ENCODE results near the gene WWTR1. TPM values are rescaled to one million over a fixed set of nuclear protein-coding genes. Genes with fewer than 3 reads are reported as not detected.

WWTR1 gene
- total RNA-seq, 2 experiments from 2014 or later: 0.40 to 0.63 TPM

GRCh38 chr3:149635396-149635795 lies 22.4 kb downstream of the WWTR1 start:
- ChIA-PET POLR2A (no interaction called here), CTCF (no interaction called here)
- no peak for TF ChIP-seq CTCF (IDR thresholded peaks at IDR 0.05)
- DNase-seq: no peak
- H3K4me3 Mint-ChIP-seq: no peak overlapping the region
- intact Hi-C loops (cut with micrococcal nuclease): no loop called here
- no peaks in the 10 kb centered on the region for H3K36me3 Mint-ChIP-seq (ENCODE audit: low read depth)
- H3K4me1 Mint-ChIP-seq (ENCODE audit: low read depth): no peaks in the 10 kb centered on the region
- no peak overlapping the region for H3K27ac Mint-ChIP-seq
- ATAC-seq: no peak
- peaks cover 22% of the 10 kb centered on the region for H3K27me3 Mint-ChIP-seq
- no peaks in the 10 kb centered on the region for H3K9me3 Mint-ChIP-seq

- ChIA-PET CTCF (no interaction called here), POLR2A (interaction anchor here (0.5 kb wide), 1 partner anchor 31 kb away, joined by 4 read pairs; no protein-coding TSS in a partner anchor)
- no peaks in the 10 kb centered on the region for H3K9me3 Mint-ChIP-seq
- intact Hi-C loops (cut with micrococcal nuclease): no loop called here
- H3K4me1 Mint-ChIP-seq (ENCODE audit: low read depth): no peaks in the 10 kb centered on the region
- no peak overlapping the region for H3K27ac Mint-ChIP-seq
- H3K4me3 Mint-ChIP-seq: no peak overlapping the region
- TF ChIP-seq CTCF (IDR thresholded peaks at IDR 0.05): no peak
- peaks cover 24% of the 10 kb centered on the region for H3K27me3 Mint-ChIP-seq
- DNase-seq (no peak), ATAC-seq (no peak)
- H3K36me3 Mint-ChIP-seq (ENCODE audit: low read depth): no peaks in the 10 kb centered on the region
These were observed 23.3 kb downstream of the WWTR1 start for GRCh38 chr3:149634573-149634972.

- ChIA-PET POLR2A (no interaction called here), CTCF (no interaction called here)
- no peaks in the 10 kb centered on the region for H3K9me3 Mint-ChIP-seq
- no peak for DNase-seq
- TF ChIP-seq CTCF (IDR thresholded peaks at IDR 0.05): no peak
- ATAC-seq: no peak
- no peaks in the 10 kb centered on the region for H3K4me1 Mint-ChIP-seq (ENCODE audit: low read depth)
- H3K27me3 Mint-ChIP-seq: peaks cover 24% of the 10 kb centered on the region
- intact Hi-C loops (cut with micrococcal nuclease): no loop called here
- no peak overlapping the region for H3K27ac Mint-ChIP-seq
- H3K36me3 Mint-ChIP-seq (ENCODE audit: low read depth): no peaks in the 10 kb centered on the region
- no peak overlapping the region for H3K4me3 Mint-ChIP-seq
These were observed 23.8 kb downstream of the WWTR1 start for GRCh38 chr3:149634072-149634471.

- Mint-ChIP-seq H3K36me3 (ENCODE audit: low read depth) (no peaks in the 10 kb centered on the region), H3K4me3 (no peak overlapping the region), H3K4me1 (ENCODE audit: low read depth) (no peaks in the 10 kb centered on the region), H3K9me3 (no peaks in the 10 kb centered on the region), H3K27ac (no peak overlapping the region), H3K27me3 (peaks cover 22% of the 10 kb centered on the region)
- DNase-seq (no peak), ATAC-seq (no peak)
- ChIA-PET CTCF (no interaction called here), POLR2A (no interaction called here)
- intact Hi-C loops (cut with micrococcal nuclease): no loop called here
- TF ChIP-seq CTCF (IDR thresholded peaks at IDR 0.05): no peak
These were observed 25.6 kb downstream of the WWTR1 start for GRCh38 chr3:149632225-149632624.

GRCh38 chr3:149630806-149631205 lies 27.0 kb downstream of the WWTR1 start:
- ATAC-seq: no peak
- ChIA-PET POLR2A (interaction anchor here (0.7 kb wide), 1 partner anchor 140 kb away, joined by 3 read pairs; no protein-coding TSS in a partner anchor), CTCF (interaction anchor here (1.0 to 2.3 kb wide), 2 partner anchors 12 to 62 kb away, joined by 3 to 7 read pairs; no protein-coding TSS in a partner anchor)
- no peak for TF ChIP-seq CTCF (IDR thresholded peaks at IDR 0.05)
- intact Hi-C loops (cut with micrococcal nuclease): no loop called here
- no peak for DNase-seq
- Mint-ChIP-seq H3K27me3 (peaks cover 23% of the 10 kb centered on the region), H3K9me3 (no peaks in the 10 kb centered on the region), H3K4me3 (no peak overlapping the region), H3K27ac (no peak overlapping the region), H3K36me3 (ENCODE audit: low read depth) (no peaks in the 10 kb centered on the region), H3K4me1 (ENCODE audit: low read depth) (no peaks in the 10 kb centered on the region)

Data from activated CD8-positive, alpha-beta T cell treated with anti-CD3 and anti-CD28 coated beads for 36 hours (primary cell).